Measurements from ENCODE around the gene GLIPR1. TPM values are rescaled to one million over a fixed set of nuclear protein-coding genes. Genes with fewer than 3 reads are reported as not detected.
"Not testable (repeated sequence)": the region's sequence is repeated elsewhere in the genome, so short reads cannot be mapped to it uniquely, and the experiment has no call there.

GLIPR1 gene
- total RNA-seq, 2 experiments from 2014 or later = 1.3 to 1.5 TPM

- CTCF ChIA-PET = interaction anchor here (0.6 kb wide), 1 partner anchor 158 kb away, joined by 4 read pairs; no protein-coding TSS in a partner anchor
These were observed 32.7 kb upstream of the GLIPR1 start for GRCh38 chr12:75447691-75448393.

GRCh38 chr12:75452675-75453330, 27.8 kb upstream of the GLIPR1 start:
- Mint-ChIP-seq H3K36me3 (ENCODE audit: low read depth) (no peaks in the 10 kb centered on the region), H3K4me1 (ENCODE audit: low read depth) (peaks cover 12% of the 10 kb centered on the region), H3K27me3 (ENCODE audit: low read depth) (no peaks in the 10 kb centered on the region)

More at GRCh38 chr12:75447691-75448393, 32.7 kb upstream of the GLIPR1 start:
- peaks cover 6% of the 10 kb centered on the region for H3K27me3 Mint-ChIP-seq (ENCODE audit: low read depth)
- H3K36me3 Mint-ChIP-seq (ENCODE audit: low read depth) = no peaks in the 10 kb centered on the region
- no peak for DNase-seq
- no peaks in the 10 kb centered on the region for H3K4me1 Mint-ChIP-seq (ENCODE audit: low read depth)
- H3K9me3 Mint-ChIP-seq = no peaks in the 10 kb centered on the region
- H3K27ac Mint-ChIP-seq = no peak overlapping the region
- intact Hi-C loops (cut with micrococcal nuclease) = no loop called here
- no peak overlapping the region for H3K4me3 Mint-ChIP-seq

GRCh38 chr12:75455839-75456238, 24.7 kb upstream of the GLIPR1 start:
- Mint-ChIP-seq H3K27ac (no peak overlapping the region), H3K27me3 (ENCODE audit: low read depth) (no peaks in the 10 kb centered on the region), H3K36me3 (ENCODE audit: low read depth) (no peaks in the 10 kb centered on the region), H3K4me3 (no peak overlapping the region), H3K4me1 (ENCODE audit: low read depth) (peaks cover 15% of the 10 kb centered on the region), H3K9me3 (peaks cover 2% of the 10 kb centered on the region)
- DNase-seq = no peak
- CTCF ChIA-PET = no interaction called here
- intact Hi-C loops (cut with micrococcal nuclease) = no loop called here

More at GRCh38 chr12:75452675-75453330, 27.8 kb upstream of the GLIPR1 start:
- H3K4me3 Mint-ChIP-seq = no peak overlapping the region
- intact Hi-C loops (cut with micrococcal nuclease) = no loop called here
- no peaks in the 10 kb centered on the region for H3K9me3 Mint-ChIP-seq
- no peak for DNase-seq
- CTCF ChIA-PET = no interaction called here
- H3K27ac Mint-ChIP-seq = no peak overlapping the region

GRCh38 chr12:75457191-75457590, 23.4 kb upstream of the GLIPR1 start:
- no peaks in the 10 kb centered on the region for H3K27me3 Mint-ChIP-seq (ENCODE audit: low read depth)
- no peak for DNase-seq
- peaks cover 15% of the 10 kb centered on the region for H3K4me1 Mint-ChIP-seq (ENCODE audit: low read depth)
- intact Hi-C loops (cut with micrococcal nuclease) = no loop called here
- CTCF ChIA-PET = no interaction called here
- no peak overlapping the region for H3K27ac Mint-ChIP-seq
- H3K9me3 Mint-ChIP-seq = peaks cover 2% of the 10 kb centered on the region
- H3K36me3 Mint-ChIP-seq (ENCODE audit: low read depth) = no peaks in the 10 kb centered on the region
- no peak overlapping the region for H3K4me3 Mint-ChIP-seq

DNA sequence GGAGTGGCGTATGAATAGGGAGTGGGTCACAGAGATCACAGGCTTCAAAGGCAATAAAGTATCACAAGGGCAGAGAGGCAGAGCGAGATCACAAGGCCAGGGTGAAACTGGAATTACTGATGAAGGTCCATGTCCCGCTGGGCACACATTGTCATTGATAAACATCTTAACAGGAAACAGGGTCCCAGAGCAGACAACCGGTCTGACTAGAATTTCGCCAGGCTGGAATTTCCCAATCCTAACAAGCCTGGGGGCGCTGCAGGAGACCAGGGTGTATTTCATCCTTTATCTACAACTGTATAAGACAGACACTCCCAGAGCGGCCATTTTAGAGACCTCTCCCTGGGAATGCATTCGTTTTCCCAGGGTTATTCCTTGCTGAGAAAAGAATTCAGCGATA, 22.7 kb upstream of the GLIPR1 start:
- CTCF ChIA-PET; H3K36me3 Mint-ChIP-seq (ENCODE audit: low read depth); H3K27ac Mint-ChIP-seq: not testable (repeated sequence)

GRCh38 chr12:75459755-75460154, 20.8 kb upstream of the GLIPR1 start:
- no peak for DNase-seq
- intact Hi-C loops (cut with micrococcal nuclease) = no loop called here
- no peak overlapping the region for H3K27ac Mint-ChIP-seq
- no peaks in the 10 kb centered on the region for H3K36me3 Mint-ChIP-seq (ENCODE audit: low read depth)
- no peak overlapping the region for H3K4me3 Mint-ChIP-seq
- peaks cover 2% of the 10 kb centered on the region for H3K9me3 Mint-ChIP-seq
- CTCF ChIA-PET = interaction anchor here (0.9 kb wide), 1 partner anchor 10 kb away, joined by 3 read pairs; no protein-coding TSS in a partner anchor
- H3K4me1 Mint-ChIP-seq (ENCODE audit: low read depth) = peaks cover 15% of the 10 kb centered on the region
- no peaks in the 10 kb centered on the region for H3K27me3 Mint-ChIP-seq (ENCODE audit: low read depth)

More for the DNA sequence above, 22.7 kb upstream of the GLIPR1 start:
- intact Hi-C loops (cut with micrococcal nuclease); H3K4me3 Mint-ChIP-seq; H3K27me3 Mint-ChIP-seq (ENCODE audit: low read depth); DNase-seq; H3K9me3 Mint-ChIP-seq: not testable (repeated sequence)
- H3K4me1 Mint-ChIP-seq (ENCODE audit: low read depth) = peaks cover 15% of the 10 kb centered on the region

- intact Hi-C loops (cut with micrococcal nuclease) = no loop called here
- peaks cover 2% of the 10 kb centered on the region for H3K9me3 Mint-ChIP-seq
- CTCF ChIA-PET = interaction anchor here (0.6 to 0.9 kb wide), 3 partner anchors 9 to 118 kb away, joined by 3 read pairs; no protein-coding TSS in a partner anchor
- no peak overlapping the region for H3K4me3 Mint-ChIP-seq
- no peaks in the 10 kb centered on the region for H3K36me3 Mint-ChIP-seq (ENCODE audit: low read depth)
- peaks cover 15% of the 10 kb centered on the region for H3K4me1 Mint-ChIP-seq (ENCODE audit: low read depth)
- no peak overlapping the region for H3K27ac Mint-ChIP-seq
- DNase-seq = no peak
- no peaks in the 10 kb centered on the region for H3K27me3 Mint-ChIP-seq (ENCODE audit: low read depth)
These were observed 20.4 kb upstream of the GLIPR1 start for GRCh38 chr12:75460204-75460603.

GRCh38 chr12:75471902-75472890, 8.4 kb upstream of the GLIPR1 start:
- CTCF ChIA-PET = interaction anchor here (0.7 kb wide), 1 partner anchor 11 kb away, joined by 3 read pairs; no protein-coding TSS in a partner anchor
- no peak overlapping the region for H3K4me3 Mint-ChIP-seq
- no peaks in the 10 kb centered on the region for H3K36me3 Mint-ChIP-seq (ENCODE audit: low read depth)
- H3K27me3 Mint-ChIP-seq (ENCODE audit: low read depth) = no peaks in the 10 kb centered on the region
- DNase-seq = no peak
- intact Hi-C loops (cut with micrococcal nuclease) = no loop called here
- peaks cover 7% of the 10 kb centered on the region for H3K4me1 Mint-ChIP-seq (ENCODE audit: low read depth)
- no peaks in the 10 kb centered on the region for H3K9me3 Mint-ChIP-seq
- no peak overlapping the region for H3K27ac Mint-ChIP-seq

DNA sequence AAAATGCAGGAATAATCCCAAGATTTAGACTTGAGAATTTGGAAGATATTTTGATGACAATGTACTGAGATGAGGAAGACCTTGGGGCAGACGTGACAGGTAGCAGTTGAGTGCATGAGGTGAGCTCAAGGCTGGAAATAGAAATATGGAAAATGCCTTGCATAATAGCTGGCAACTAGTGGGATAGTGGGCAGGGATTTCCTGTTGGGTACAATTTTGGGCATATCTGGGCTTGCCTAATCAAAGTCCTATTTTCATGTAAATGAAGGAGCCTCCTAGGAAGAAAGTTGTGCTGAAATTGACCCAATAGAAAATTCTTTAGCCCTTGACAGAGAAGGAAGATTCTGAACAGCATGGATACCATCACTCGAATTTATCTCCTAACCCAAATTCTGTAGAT, 6.4 kb upstream of the GLIPR1 start:
- Mint-ChIP-seq H3K27me3 (ENCODE audit: low read depth) (no peaks in the 10 kb centered on the region), H3K27ac (no peak overlapping the region), H3K9me3 (no peaks in the 10 kb centered on the region), H3K4me1 (ENCODE audit: low read depth) (peaks cover 25% of the 10 kb centered on the region), H3K36me3 (ENCODE audit: low read depth) (no peaks in the 10 kb centered on the region), H3K4me3 (no peak overlapping the region)
- CTCF ChIA-PET = interaction anchor here (1.3 to 1.9 kb wide), 2 partner anchors 9 to 10 kb away, joined by 4 to 7 read pairs; no protein-coding TSS in a partner anchor
- DNase-seq = no peak
- intact Hi-C loops (cut with micrococcal nuclease) = no loop called here

DNA sequence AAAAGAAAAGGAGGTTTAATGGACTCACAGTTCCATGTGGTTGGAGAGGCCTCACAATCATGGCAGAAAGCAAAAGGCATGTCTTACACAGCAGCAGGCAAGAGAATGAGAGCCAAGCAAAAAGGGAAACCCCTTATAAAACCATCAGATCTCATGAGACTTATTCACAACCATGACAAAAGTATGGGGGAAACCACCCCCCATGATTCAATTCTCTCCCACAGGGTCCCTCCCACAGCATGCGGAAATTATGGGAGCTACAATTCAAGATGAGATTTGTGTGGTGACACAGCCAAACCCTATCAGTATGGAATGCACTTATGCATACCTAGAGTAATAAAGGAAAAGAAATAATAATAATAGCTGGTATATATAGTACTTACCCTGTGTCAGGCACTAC, 4.5 kb upstream of the GLIPR1 start:
- Mint-ChIP-seq H3K4me1 (ENCODE audit: low read depth) (peaks cover 43% of the 10 kb centered on the region), H3K27ac (no peak overlapping the region), H3K36me3 (ENCODE audit: low read depth) (no peaks in the 10 kb centered on the region), H3K27me3 (ENCODE audit: low read depth) (no peaks in the 10 kb centered on the region), H3K9me3 (no peaks in the 10 kb centered on the region), H3K4me3 (no peak overlapping the region)
- intact Hi-C loops (cut with micrococcal nuclease) = no loop called here
- CTCF ChIA-PET = interaction anchor here (1.1 kb wide), 2 partner anchors 9 to 85 kb away, joined by 3 to 5 read pairs; partner anchors contain the start of gene GLIPR1L2
- peak; percentile 64 for DNase-seq

DNA sequence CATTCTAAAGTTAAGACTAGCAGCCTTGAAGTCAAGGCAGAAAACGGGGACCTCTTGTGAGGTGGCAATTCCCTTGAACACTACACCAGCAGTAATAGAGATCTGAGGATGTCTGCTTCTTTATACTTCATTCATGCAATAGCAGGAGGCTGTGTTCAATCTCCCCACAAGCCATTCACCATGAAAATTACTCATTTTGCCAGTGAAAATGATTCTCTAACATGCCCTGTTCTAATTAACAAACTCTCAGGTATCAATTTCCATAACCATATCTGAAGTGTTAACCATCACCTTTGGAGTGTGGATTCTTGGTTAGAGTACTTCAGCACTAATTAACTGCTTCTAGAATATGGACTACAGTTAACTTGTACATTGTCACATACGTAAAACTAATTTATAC, 3.4 kb upstream of the GLIPR1 start:
- Mint-ChIP-seq H3K4me1 (ENCODE audit: low read depth) (peaks cover 53% of the 10 kb centered on the region), H3K36me3 (ENCODE audit: low read depth) (no peaks in the 10 kb centered on the region), H3K9me3 (no peaks in the 10 kb centered on the region), H3K27ac (no peak overlapping the region), H3K4me3 (no peak overlapping the region), H3K27me3 (ENCODE audit: low read depth) (no peaks in the 10 kb centered on the region)
- intact Hi-C loops (cut with micrococcal nuclease) = no loop called here
- peak; percentile 17 for DNase-seq
- CTCF ChIA-PET = interaction anchor here (0.6 to 1.1 kb wide), 3 partner anchors 8 to 135 kb away, joined by 3 to 5 read pairs (median 3); partner anchors contain the start of gene GLIPR1L2
